SK-N-SH (cell line): ENCODE data around the gene SBF2. TPM values are rescaled to one million over a fixed set of nuclear protein-coding genes. Genes with fewer than 3 reads are reported as not detected.

ENCODE experiments used
- CTCF ChIA-PET: fragments of 300-600, 350-600 bp; formaldehyde crosslinking; extraction: SDS; loops from one replicate; lab custom pipeline; 2021; lab: Yijun Ruan, JAX
- POLR2A ChIA-PET: fragments of 350-600 bp; sonication (Branson Sonifier 250); formaldehyde crosslinking; extraction: SDS; loops from one replicate; lab custom pipeline; 2020; ENCODE audit warnings: antibody characterized with exemption, inconsistent platforms; lab: Yijun Ruan, JAX
- DNase-seq: peaks from one replicate; pipeline ENCODE4 v3.0.0; 2012
- H2AFZ ChIP-seq: fragments of 200-600 bp; sonication (generic); 2 replicates; pipeline ENCODE4 v1.8.1; 2016; ENCODE audit warnings: antibody characterized with exemption, mild to moderate bottlenecking, low read depth
- H3F3A ChIP-seq: fragments of 200-600 bp; sonication (generic); replicated peaks from 2 replicates; pipeline ENCODE3; 2016; ENCODE audit warnings: antibody characterized with exemption, mild to moderate bottlenecking; ENCODE audit not compliant: insufficient read depth
- H3K27ac ChIP-seq, 2 experiments: fragments of 200-500 bp in 1 of 2; fragments of 200-600 bp in 1 of 2; sonication (Bioruptor generic) in 1 of 2; sonication (generic), shearing (Covaris generic) in 1 of 2; 2 replicates each; pipeline versions ENCODE4 v1.5.1 to v1.6.1; 2014 to 2016; ENCODE audit warnings: low read depth in 2 of 2, inconsistent platforms in 1 of 2, low read length in 1 of 2, mild to moderate bottlenecking in 1 of 2, mixed read lengths in 1 of 2
- H3K27me3 ChIP-seq: fragments of 200-600 bp; sonication (generic), shearing (Covaris generic); 2 replicates; pipeline ENCODE4 v1.6.1; 2016; ENCODE audit warnings: mixed run types; ENCODE audit not compliant: insufficient read depth
- H3K36me3 ChIP-seq, 2 experiments: fragments of 200-500 bp in 1 of 2; fragments of 200-600 bp in 1 of 2; sonication (Bioruptor generic) in 1 of 2; sonication (generic) in 1 of 2; replicated peaks in 1 of 2; 2 replicates each; pipeline versions ENCODE3 to v1.5.1; 2014 to 2016; ENCODE audit warnings: low read length in 1 of 2, mild to moderate bottlenecking in 1 of 2; ENCODE audit not compliant: insufficient read depth in 2 of 2, control insufficient read depth in 1 of 2
- H3K4me1 ChIP-seq, 2 experiments: fragments of 200-500 bp in 1 of 2; fragments of 200-600 bp in 1 of 2; sonication (Bioruptor generic) in 1 of 2; sonication (generic), shearing (Covaris generic) in 1 of 2; 2 replicates each; pipeline versions ENCODE4 v1.5.1 to v1.6.1; 2014 to 2016; ENCODE audit warnings: low read depth in 1 of 2, low read length in 1 of 2, mixed run types in 1 of 2; ENCODE audit not compliant: insufficient read depth in 2 of 2, control insufficient read depth in 1 of 2
- H3K4me2 ChIP-seq: fragments of 200-600 bp; sonication (generic), shearing (Covaris generic); 2 replicates; pipeline ENCODE4 v1.6.1; 2017; ENCODE audit warnings: mixed run types
- H3K4me3 ChIP-seq, 2 experiments: fragments of 200-500 bp in 1 of 2; fragments of 200-600 bp in 1 of 2; sonication (Bioruptor generic) in 1 of 2; sonication (generic), shearing (Covaris generic) in 1 of 2; 2 replicates each; pipeline versions ENCODE4 v1.5.1 to v1.8.1; 2014 to 2016; ENCODE audit warnings: low read depth in 2 of 2, inconsistent platforms in 1 of 2, low read length in 1 of 2, mild to moderate bottlenecking in 1 of 2, mixed read lengths in 1 of 2, moderate library complexity in 1 of 2
- H3K79me2 ChIP-seq: fragments of 200-600 bp; sonication (generic); 2 replicates; pipeline ENCODE4 v1.8.1; 2017; ENCODE audit warnings: mild to moderate bottlenecking; ENCODE audit not compliant: insufficient read depth
- H3K9ac ChIP-seq: fragments of 200-600 bp; sonication (generic); 2 replicates; pipeline ENCODE4 v1.6.1; 2017; ENCODE audit warnings: mixed run types
- H3K9me2 ChIP-seq: fragments of 200-600 bp; sonication (generic); 2 replicates; pipeline ENCODE4 v1.6.1; 2017; ENCODE audit warnings: mixed run types
- H3K9me3 ChIP-seq: fragments of 200-600 bp; sonication (generic); 2 replicates; pipeline ENCODE4 v1.6.1; 2017; ENCODE audit warnings: mixed run types, mild to moderate bottlenecking, moderate library complexity
- H4K20me1 ChIP-seq: fragments of 200-600 bp; sonication (generic); 2 replicates; pipeline ENCODE4 v1.6.1; 2017; ENCODE audit warnings: mild to moderate bottlenecking, mixed run types; ENCODE audit not compliant: insufficient read depth
- CHD2 ChIP-seq: fragments of 150-350 bp; IDR thresholded peaks from 2 replicates; pipeline ENCODE4 v1.6.1; 2018; ENCODE audit warnings: low read length; ENCODE audit not compliant: partially characterized antibody
- FOXM1 ChIP-seq: IDR thresholded peaks from 2 replicates; pipeline ENCODE4 v1.4.0; 2012; ENCODE audit warnings: low read depth, mild to moderate bottlenecking
- MEF2A ChIP-seq: IDR thresholded peaks from 2 replicates; pipeline ENCODE4 v1.4.0; 2012; ENCODE audit warnings: low read depth, borderline replicate concordance
- MXI1 ChIP-seq: IDR thresholded peaks from 2 replicates; pipeline ENCODE4 v1.6.1; 2012; ENCODE audit warnings: mild to moderate bottlenecking, low read depth, low read length, improper control_type of control experiment
- NFIC ChIP-seq: IDR thresholded peaks from 2 replicates; pipeline ENCODE4 v1.4.0; 2012; ENCODE audit warnings: borderline replicate concordance
- POLR2AphosphoS5 ChIP-seq: IDR thresholded peaks from 2 replicates; pipeline ENCODE4 v1.6.1; 2012; ENCODE audit warnings: low read depth, low read length
- RAD21 ChIP-seq: IDR thresholded peaks from 2 replicates; pipeline ENCODE4 v1.6.1; 2012; ENCODE audit warnings: mild to moderate bottlenecking, low read length
- RCOR1 ChIP-seq: fragments of 150-350 bp; IDR thresholded peaks from 2 replicates; pipeline ENCODE4 v1.6.1; 2017; ENCODE audit warnings: antibody characterized with exemption, low read length
- RFX5 ChIP-seq: IDR thresholded peaks from 2 replicates; pipeline ENCODE4 v1.6.1; 2012; ENCODE audit warnings: mild to moderate bottlenecking, improper control_type of control experiment, low read length
- RXRA ChIP-seq: IDR thresholded peaks from 2 replicates; pipeline ENCODE4 v1.4.0; 2012; ENCODE audit warnings: low read depth, mild to moderate bottlenecking, borderline replicate concordance
- SMC3 ChIP-seq: IDR thresholded peaks from 2 replicates; pipeline ENCODE4 v1.6.1; 2012; ENCODE audit warnings: low read depth, low read length, improper control_type of control experiment
- WGBS: methylation state at CpG from one replicate; pipeline ENCODE4 v1.1.6; 2017; ENCODE audit warnings: low lambda C conversion rate; 5-methylcytosine and 5-hydroxymethylcytosine counted together
- polyA plus RNA-seq, 3 experiments: library from polyadenylated mRNA; depleted of rRNA; stranded (reverse); fragments of >200 nt; gene quantifications; 2 replicates each; pipeline ENCODE4 v1.2.3, GENCODE V29; 2012
- TF ChIP-seq, protein P1 (sequence below): IDR thresholded peaks from 2 replicates; pipeline ENCODE4 v1.4.0; 2012; ENCODE audit warnings: low read depth, borderline replicate concordance
- TF ChIP-seq, protein P2 (sequence below): fragments of 200-600 bp; sonication (generic); IDR thresholded peaks from 2 replicates; pipeline ENCODE4 v1.6.1; 2017; ENCODE audit warnings: antibody characterized with exemption, mild to moderate bottlenecking, moderate library complexity
- TF ChIP-seq, protein P3 (sequence below): IDR thresholded peaks from 2 replicates; pipeline ENCODE4; 2012
- TF ChIP-seq, protein P4 (sequence below): fragments of 150-350 bp; IDR thresholded peaks from 2 replicates; pipeline ENCODE4 v1.6.1; 2017; ENCODE audit warnings: antibody characterized with exemption, low read length, low read depth, borderline replicate concordance
- TF ChIP-seq, protein P5 (sequence below): fragments of 150-350 bp; IDR thresholded peaks from 2 replicates; pipeline ENCODE4 v1.6.1; 2016; ENCODE audit warnings: mild to moderate bottlenecking, low read depth, low read length

The SBF2 gene
- polyA plus RNA-seq, 1 of the 3 experiments (the other 2 are of a cell fraction), result 23.0 TPM

DNA sequence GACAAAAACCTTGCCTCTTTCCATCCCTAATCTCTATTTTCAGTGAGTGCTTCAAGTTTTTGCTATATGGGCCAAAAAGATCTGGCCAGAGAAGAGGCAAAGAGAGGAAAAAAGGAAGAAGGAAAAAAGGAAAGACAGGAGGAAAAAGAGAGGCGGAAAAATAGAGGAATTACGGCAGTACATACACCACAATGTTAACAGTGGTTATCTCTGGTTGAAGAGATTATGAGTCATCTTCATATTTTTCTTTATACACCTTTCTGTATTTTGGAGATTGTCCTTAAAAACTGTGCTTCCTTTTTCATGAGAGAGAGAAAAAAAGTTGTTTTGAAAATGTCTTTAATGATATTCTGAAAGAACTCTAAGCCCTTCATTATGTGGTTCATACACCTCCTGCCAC lies 133.7 kb downstream of the SBF2 start:
- ChIA-PET POLR2A (no interaction called here), CTCF (no interaction called here)
- no peak overlapping the region for H2AFZ ChIP-seq

DNA sequence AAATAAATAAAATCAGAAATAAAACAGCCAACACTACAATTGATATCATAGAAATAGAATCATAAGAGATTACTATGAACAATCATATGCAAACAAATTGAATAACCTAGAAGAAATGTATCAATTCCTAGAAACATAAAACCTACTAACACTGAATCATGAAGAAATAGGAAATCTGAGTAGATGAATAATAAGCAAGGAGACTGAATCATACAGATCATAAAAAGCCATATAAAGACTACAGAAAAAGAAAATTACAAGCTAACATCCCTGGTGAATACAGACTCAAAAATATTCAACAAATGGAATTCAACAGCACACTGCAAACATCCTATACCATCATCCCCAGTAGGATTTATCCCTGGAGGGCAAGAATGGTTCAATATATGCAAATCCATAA lies 135.6 kb downstream of the SBF2 start:
- no peak overlapping the region for H2AFZ ChIP-seq
- no peaks in the 10 kb centered on the region; the same call in 1 of the 2 replicates for H3K9me2 ChIP-seq
- H3K9ac ChIP-seq, result no peak overlapping the region
- CTCF ChIA-PET, result no interaction called here
- no peak for DNase-seq
- no peak for TF ChIP-seq MXI1
- TF ChIP-seq RAD21, result no peak
- TF ChIP-seq RCOR1, result no peak
- no peak for TF ChIP-seq RXRA
- TF ChIP-seq, protein P1, sequence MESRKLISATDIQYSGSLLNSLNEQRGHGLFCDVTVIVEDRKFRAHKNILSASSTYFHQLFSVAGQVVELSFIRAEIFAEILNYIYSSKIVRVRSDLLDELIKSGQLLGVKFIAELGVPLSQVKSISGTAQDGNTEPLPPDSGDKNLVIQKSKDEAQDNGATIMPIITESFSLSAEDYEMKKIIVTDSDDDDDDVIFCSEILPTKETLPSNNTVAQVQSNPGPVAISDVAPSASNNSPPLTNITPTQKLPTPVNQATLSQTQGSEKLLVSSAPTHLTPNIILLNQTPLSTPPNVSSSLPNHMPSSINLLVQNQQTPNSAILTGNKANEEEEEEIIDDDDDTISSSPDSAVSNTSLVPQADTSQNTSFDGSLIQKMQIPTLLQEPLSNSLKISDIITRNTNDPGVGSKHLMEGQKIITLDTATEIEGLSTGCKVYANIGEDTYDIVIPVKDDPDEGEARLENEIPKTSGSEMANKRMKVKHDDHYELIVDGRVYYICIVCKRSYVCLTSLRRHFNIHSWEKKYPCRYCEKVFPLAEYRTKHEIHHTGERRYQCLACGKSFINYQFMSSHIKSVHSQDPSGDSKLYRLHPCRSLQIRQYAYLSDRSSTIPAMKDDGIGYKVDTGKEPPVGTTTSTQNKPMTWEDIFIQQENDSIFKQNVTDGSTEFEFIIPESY, result no peak
- TF ChIP-seq, protein P2, sequence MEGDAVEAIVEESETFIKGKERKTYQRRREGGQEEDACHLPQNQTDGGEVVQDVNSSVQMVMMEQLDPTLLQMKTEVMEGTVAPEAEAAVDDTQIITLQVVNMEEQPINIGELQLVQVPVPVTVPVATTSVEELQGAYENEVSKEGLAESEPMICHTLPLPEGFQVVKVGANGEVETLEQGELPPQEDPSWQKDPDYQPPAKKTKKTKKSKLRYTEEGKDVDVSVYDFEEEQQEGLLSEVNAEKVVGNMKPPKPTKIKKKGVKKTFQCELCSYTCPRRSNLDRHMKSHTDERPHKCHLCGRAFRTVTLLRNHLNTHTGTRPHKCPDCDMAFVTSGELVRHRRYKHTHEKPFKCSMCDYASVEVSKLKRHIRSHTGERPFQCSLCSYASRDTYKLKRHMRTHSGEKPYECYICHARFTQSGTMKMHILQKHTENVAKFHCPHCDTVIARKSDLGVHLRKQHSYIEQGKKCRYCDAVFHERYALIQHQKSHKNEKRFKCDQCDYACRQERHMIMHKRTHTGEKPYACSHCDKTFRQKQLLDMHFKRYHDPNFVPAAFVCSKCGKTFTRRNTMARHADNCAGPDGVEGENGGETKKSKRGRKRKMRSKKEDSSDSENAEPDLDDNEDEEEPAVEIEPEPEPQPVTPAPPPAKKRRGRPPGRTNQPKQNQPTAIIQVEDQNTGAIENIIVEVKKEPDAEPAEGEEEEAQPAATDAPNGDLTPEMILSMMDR, result no peak
- H3K4me1 ChIP-seq, result no peaks in the 10 kb centered on the region; a peak in 2 of 4 replicates
- no peak overlapping the region for H3K27ac ChIP-seq
- H3K79me2 ChIP-seq, result peaks cover 57% of the 10 kb centered on the region; the same call in 1 of the 2 replicates
- H3F3A ChIP-seq, result peaks cover 9% of the 10 kb centered on the region
- no peak overlapping the region for H3K4me3 ChIP-seq
- H4K20me1 ChIP-seq, result no peaks in the 10 kb centered on the region; the same call in 1 of the 2 replicates
- peaks cover 15% of the 10 kb centered on the region for H3K9me3 ChIP-seq
- POLR2A ChIA-PET, result no interaction called here
- no peaks in the 10 kb centered on the region for H3K36me3 ChIP-seq
- H3K4me2 ChIP-seq, result no peak overlapping the region
- no peaks in the 10 kb centered on the region for H3K27me3 ChIP-seq

More for the DNA sequence above, 133.7 kb downstream of the SBF2 start:
- Histone ChIP-seq H3K36me3 (no peaks in the 10 kb centered on the region), H3K4me3 (no peak overlapping the region), H3K4me1 (no peaks in the 10 kb centered on the region; a peak in 2 of 4 replicates), H3K9ac (no peak overlapping the region), H3K27me3 (no peaks in the 10 kb centered on the region), H4K20me1 (no peaks in the 10 kb centered on the region; the same call in 1 of the 2 replicates), H3K9me2 (no peaks in the 10 kb centered on the region; the same call in 1 of the 2 replicates), H3K79me2 (peaks cover 70% of the 10 kb centered on the region; the same call in 1 of the 2 replicates), H3K9me3 (peaks cover 15% of the 10 kb centered on the region), H3F3A (peaks cover 7% of the 10 kb centered on the region), H3K4me2 (no peak overlapping the region), H3K27ac (no peak overlapping the region)
- 97% methylated on average over 2 of the region's 2 CpGs for WGBS
- TF ChIP-seq, protein P3, sequence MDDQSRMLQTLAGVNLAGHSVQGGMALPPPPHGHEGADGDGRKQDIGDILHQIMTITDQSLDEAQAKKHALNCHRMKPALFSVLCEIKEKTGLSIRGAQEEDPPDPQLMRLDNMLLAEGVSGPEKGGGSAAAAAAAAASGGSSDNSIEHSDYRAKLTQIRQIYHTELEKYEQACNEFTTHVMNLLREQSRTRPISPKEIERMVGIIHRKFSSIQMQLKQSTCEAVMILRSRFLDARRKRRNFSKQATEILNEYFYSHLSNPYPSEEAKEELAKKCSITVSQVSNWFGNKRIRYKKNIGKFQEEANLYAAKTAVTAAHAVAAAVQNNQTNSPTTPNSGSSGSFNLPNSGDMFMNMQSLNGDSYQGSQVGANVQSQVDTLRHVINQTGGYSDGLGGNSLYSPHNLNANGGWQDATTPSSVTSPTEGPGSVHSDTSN, result no peak
- TF ChIP-seq CHD2, result no peak
- TF ChIP-seq RFX5, result no peak
- no peak for TF ChIP-seq RCOR1
- TF ChIP-seq MEF2A, result no peak
- no peak for TF ChIP-seq SMC3
- TF ChIP-seq, protein P1, result no peak
- TF ChIP-seq, protein P4, sequence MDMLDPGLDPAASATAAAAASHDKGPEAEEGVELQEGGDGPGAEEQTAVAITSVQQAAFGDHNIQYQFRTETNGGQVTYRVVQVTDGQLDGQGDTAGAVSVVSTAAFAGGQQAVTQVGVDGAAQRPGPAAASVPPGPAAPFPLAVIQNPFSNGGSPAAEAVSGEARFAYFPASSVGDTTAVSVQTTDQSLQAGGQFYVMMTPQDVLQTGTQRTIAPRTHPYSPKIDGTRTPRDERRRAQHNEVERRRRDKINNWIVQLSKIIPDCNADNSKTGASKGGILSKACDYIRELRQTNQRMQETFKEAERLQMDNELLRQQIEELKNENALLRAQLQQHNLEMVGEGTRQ, result no peak
- TF ChIP-seq FOXM1, result no peak
- no peak for TF ChIP-seq MXI1
- no peak for TF ChIP-seq POLR2AphosphoS5
- no peak for TF ChIP-seq NFIC
- TF ChIP-seq, protein P5, sequence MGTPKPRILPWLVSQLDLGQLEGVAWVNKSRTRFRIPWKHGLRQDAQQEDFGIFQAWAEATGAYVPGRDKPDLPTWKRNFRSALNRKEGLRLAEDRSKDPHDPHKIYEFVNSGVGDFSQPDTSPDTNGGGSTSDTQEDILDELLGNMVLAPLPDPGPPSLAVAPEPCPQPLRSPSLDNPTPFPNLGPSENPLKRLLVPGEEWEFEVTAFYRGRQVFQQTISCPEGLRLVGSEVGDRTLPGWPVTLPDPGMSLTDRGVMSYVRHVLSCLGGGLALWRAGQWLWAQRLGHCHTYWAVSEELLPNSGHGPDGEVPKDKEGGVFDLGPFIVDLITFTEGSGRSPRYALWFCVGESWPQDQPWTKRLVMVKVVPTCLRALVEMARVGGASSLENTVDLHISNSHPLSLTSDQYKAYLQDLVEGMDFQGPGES, result no peak
- DNase-seq, result no peak
